Mesendoderm (in vitro differentiated cells): ENCODE results near the gene SLC35F3.

Experiments
- DNase-seq: peaks from one replicate; pipeline ENCODE4 v3.0.0; 2013
- H2AK5ac ChIP-seq: 2 replicates; pipeline ENCODE4 v1.6.1; 2013; ENCODE audit warnings: low read length, inconsistent platforms
- H2BK120ac ChIP-seq: 2 replicates; pipeline ENCODE4 v1.6.1; 2013; ENCODE audit warnings: low read depth, mild to moderate bottlenecking, low read length, moderate library complexity, mixed read lengths
- H2BK15ac ChIP-seq: replicated peaks from 2 replicates; pipeline ENCODE4 v1.6.1; 2013; ENCODE audit warnings: low read depth, mild to moderate bottlenecking, moderate library complexity
- H2BK5ac ChIP-seq: 2 replicates; pipeline ENCODE4 v1.6.1; 2013; ENCODE audit warnings: low read length, inconsistent platforms
- H3K18ac ChIP-seq: 2 replicates; pipeline ENCODE4 v1.6.1; 2013; ENCODE audit warnings: mild to moderate bottlenecking, low read length, mixed read lengths
- H3K23ac ChIP-seq: one replicate; pipeline ENCODE4 v1.6.1; 2013; ENCODE audit warnings: low read length
- H3K27ac ChIP-seq: 2 replicates; pipeline ENCODE4 v1.5.1; 2013; ENCODE audit warnings: low read depth, mild to moderate bottlenecking, inconsistent platforms, low read length, moderate library complexity
- H3K27me3 ChIP-seq: 2 replicates; pipeline ENCODE4 v1.6.1; 2013; ENCODE audit warnings: low read length, control low read depth, mild to moderate bottlenecking, inconsistent platforms; ENCODE audit not compliant: insufficient read depth, poor library complexity
- H3K36me3 ChIP-seq: 2 replicates; pipeline ENCODE4 v1.6.1; 2013; ENCODE audit warnings: low read length, inconsistent platforms; ENCODE audit not compliant: control insufficient read depth, insufficient read depth
- H3K4ac ChIP-seq: one replicate; pipeline ENCODE4 v1.6.1; 2013; ENCODE audit warnings: low read depth, mild to moderate bottlenecking, low read length, moderate library complexity
- H3K4me1 ChIP-seq: 2 replicates; pipeline ENCODE4 v1.6.1; 2013; ENCODE audit warnings: low read depth, low read length, inconsistent platforms; ENCODE audit not compliant: control insufficient read depth
- H3K4me2 ChIP-seq: 2 replicates; pipeline ENCODE4 v1.6.1; 2013; ENCODE audit warnings: low read length
- H3K4me3 ChIP-seq: 2 replicates; pipeline ENCODE4 v1.5.1; 2013; ENCODE audit warnings: mild to moderate bottlenecking, low read length
- H3K56ac ChIP-seq: one replicate; pipeline ENCODE4 v1.6.1; 2013; ENCODE audit warnings: low read length
- H3K79me1 ChIP-seq: 2 replicates; pipeline ENCODE4 v1.6.1; 2013; ENCODE audit warnings: low read length, inconsistent platforms
- H3K79me2 ChIP-seq: 2 replicates; pipeline ENCODE4 v1.6.1; 2013; ENCODE audit warnings: mild to moderate bottlenecking, low read length; ENCODE audit not compliant: control insufficient read depth, insufficient read depth
- H3K9ac ChIP-seq: 2 replicates; pipeline ENCODE4 v1.6.1; 2013; ENCODE audit warnings: low read length, inconsistent platforms
- H4K5ac ChIP-seq: one replicate; pipeline ENCODE4 v1.6.1; 2013; ENCODE audit warnings: low read length
- H4K8ac ChIP-seq: one replicate; pipeline ENCODE4 v1.6.1; 2013; ENCODE audit warnings: low read depth, mild to moderate bottlenecking, control low read depth, low read length, moderate library complexity
- WGBS: extraction: QIAGEN DNeasy Blood & Tissue Kit; methylation state at CpG from one replicate; pipeline ENCODE4 v1.1.7; 2013; ENCODE audit warnings: low lambda C conversion rate, missing lambda C conversion rate; ENCODE audit not compliant: insufficient coverage; ENCODE audit errors: extremely low coverage; 5-methylcytosine and 5-hydroxymethylcytosine counted together

Gene SLC35F3

DNA sequence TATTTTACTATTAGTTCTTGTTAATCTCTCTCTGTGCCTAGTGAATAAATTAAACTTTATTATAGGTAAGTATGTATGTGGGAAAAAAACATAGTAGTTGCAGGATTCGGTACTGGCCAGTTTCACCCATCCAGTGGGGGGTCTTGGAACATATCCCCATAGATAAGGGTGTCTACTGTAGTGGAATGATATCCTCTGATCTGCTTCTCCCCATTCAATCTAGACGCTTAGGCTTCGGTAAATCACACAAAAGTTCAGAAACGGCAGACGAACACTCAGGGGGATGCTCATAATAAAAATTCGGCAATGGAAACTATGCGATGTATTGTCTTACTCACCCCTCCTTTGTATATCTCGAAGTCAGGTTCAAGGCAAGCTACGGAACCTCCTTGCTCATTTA lies 235.9 kb downstream of the SLC35F3 start:
- Histone ChIP-seq H3K23ac (no peak overlapping the region), H2AK5ac (no peak overlapping the region), H3K56ac (no peak overlapping the region), H3K4me3 (no peak overlapping the region), H3K79me1 (no peaks in the 10 kb centered on the region), H3K36me3 (no peaks in the 10 kb centered on the region), H3K27me3 (no peaks in the 10 kb centered on the region), H2BK15ac (no peak overlapping the region), H2BK5ac (no peak overlapping the region), H4K8ac (no peak overlapping the region), H3K18ac (no peak overlapping the region), H3K79me2 (no peaks in the 10 kb centered on the region), H4K5ac (no peak overlapping the region), H3K9ac (no peak overlapping the region), H3K27ac (no peak overlapping the region), H2BK120ac (no peak overlapping the region), H3K4ac (no peak overlapping the region), H3K4me2 (no peak overlapping the region), H3K4me1 (no peaks in the 10 kb centered on the region)
- DNase-seq, result no peak
- no CpG with 5 or more reads among the region's 9 CpGs for WGBS

DNA sequence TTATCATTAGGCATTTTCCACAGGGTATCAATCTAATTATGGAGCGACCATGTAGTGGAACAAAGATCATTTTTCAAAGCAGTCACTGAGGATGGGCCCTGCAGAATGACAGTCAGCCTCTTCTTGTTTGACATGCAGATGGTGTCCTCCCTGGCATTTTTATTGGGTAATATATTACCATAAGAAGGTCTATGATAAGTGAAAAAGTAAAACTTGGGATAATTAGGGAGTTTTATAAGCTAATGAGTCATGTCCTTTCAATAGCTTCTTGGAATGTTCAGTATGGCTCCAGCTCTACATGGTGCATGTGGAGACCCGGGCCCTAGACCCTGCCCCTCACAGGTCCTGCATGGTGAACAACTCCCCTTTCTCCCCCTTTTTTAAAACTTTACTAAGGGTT lies 236.5 kb downstream of the SLC35F3 start:
- Histone ChIP-seq H4K8ac (no peak overlapping the region), H3K4me2 (no peak overlapping the region), H3K27ac (no peak overlapping the region), H2BK5ac (no peak overlapping the region), H4K5ac (no peak overlapping the region), H3K79me2 (no peaks in the 10 kb centered on the region), H2BK15ac (no peak overlapping the region), H3K4me3 (no peak overlapping the region), H3K4me1 (no peaks in the 10 kb centered on the region), H2AK5ac (no peak overlapping the region), H3K56ac (no peak overlapping the region), H3K36me3 (no peaks in the 10 kb centered on the region), H3K9ac (no peak overlapping the region), H3K27me3 (no peaks in the 10 kb centered on the region), H3K79me1 (no peaks in the 10 kb centered on the region), H2BK120ac (no peak overlapping the region), H3K23ac (no peak overlapping the region), H3K4ac (no peak overlapping the region), H3K18ac (no peak overlapping the region)
- no peak for DNase-seq
- WGBS, result no CpG with 5 or more reads among the region's 2 CpGs

DNA sequence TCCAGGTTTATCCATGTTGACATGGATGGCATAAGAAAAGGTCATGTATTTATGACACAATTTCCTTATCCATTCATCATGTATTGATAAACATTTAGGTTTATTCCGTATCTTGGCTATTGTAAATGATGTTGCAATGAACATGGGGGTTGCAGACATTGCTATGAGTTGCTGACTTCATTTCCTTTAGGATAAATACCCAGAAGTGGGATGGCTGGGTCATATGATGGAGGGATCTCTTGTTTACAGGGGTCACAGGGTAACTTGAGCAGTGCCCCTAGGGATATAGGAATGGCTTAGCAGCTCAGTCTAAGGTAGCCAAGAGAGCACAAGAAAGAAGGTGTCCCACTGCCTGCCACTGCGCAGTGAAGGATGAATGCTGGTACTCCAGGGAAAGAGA lies 239.2 kb downstream of the SLC35F3 start:
- H2AK5ac ChIP-seq, result no peak overlapping the region
- H3K9ac ChIP-seq, result no peak overlapping the region
- H3K56ac ChIP-seq, result no peak overlapping the region
- no peak overlapping the region for H3K18ac ChIP-seq
- no peak overlapping the region for H3K4ac ChIP-seq
- no peak overlapping the region for H3K23ac ChIP-seq
- H3K27me3 ChIP-seq, result no peaks in the 10 kb centered on the region
- H3K4me2 ChIP-seq, result no peak overlapping the region
- no peak overlapping the region for H4K5ac ChIP-seq
- no peak overlapping the region for H2BK120ac ChIP-seq
- no CpG with 5 or more reads among the region's 2 CpGs for WGBS
- no peak for DNase-seq
- no peak overlapping the region for H2BK15ac ChIP-seq
- H2BK5ac ChIP-seq, result no peak overlapping the region
- no peaks in the 10 kb centered on the region for H3K79me1 ChIP-seq
- no peak overlapping the region for H3K4me3 ChIP-seq
- no peaks in the 10 kb centered on the region for H3K79me2 ChIP-seq
- H3K27ac ChIP-seq, result no peak overlapping the region
- H3K4me1 ChIP-seq, result no peaks in the 10 kb centered on the region
- H4K8ac ChIP-seq, result no peak overlapping the region
- no peaks in the 10 kb centered on the region for H3K36me3 ChIP-seq

DNA sequence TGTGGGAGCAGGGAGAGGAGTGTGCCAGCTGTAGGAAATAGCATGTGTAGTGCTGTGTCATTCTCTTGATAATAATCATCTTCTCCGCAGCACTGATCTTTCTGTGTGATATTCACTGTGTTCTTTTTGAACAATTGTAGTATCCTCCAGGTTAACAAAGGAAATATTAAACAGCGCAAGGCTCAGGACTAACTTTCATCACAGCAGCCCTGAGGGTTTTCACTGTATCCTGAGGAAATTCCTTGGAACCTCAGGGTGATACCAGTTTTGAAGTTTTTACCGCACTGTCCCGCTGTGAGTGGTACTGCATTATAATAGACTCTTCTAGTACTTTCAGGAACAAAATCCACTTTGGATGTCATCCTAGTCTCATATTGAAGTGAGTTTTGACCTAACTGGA lies 240.4 kb downstream of the SLC35F3 start:
- Histone ChIP-seq H3K4ac (no peak overlapping the region), H3K18ac (no peak overlapping the region), H3K4me3 (no peak overlapping the region), H3K9ac (no peak overlapping the region), H3K36me3 (no peaks in the 10 kb centered on the region), H3K56ac (no peak overlapping the region), H3K23ac (no peak overlapping the region), H2BK120ac (no peak overlapping the region), H3K4me2 (no peak overlapping the region), H3K4me1 (no peaks in the 10 kb centered on the region), H4K8ac (no peak overlapping the region), H3K79me1 (no peaks in the 10 kb centered on the region), H4K5ac (no peak overlapping the region), H2BK5ac (no peak overlapping the region), H3K27ac (no peak overlapping the region), H3K27me3 (no peaks in the 10 kb centered on the region), H2BK15ac (no peak overlapping the region), H3K79me2 (no peaks in the 10 kb centered on the region), H2AK5ac (no peak overlapping the region)
- no peak for DNase-seq
- no CpG with 5 or more reads among the region's 4 CpGs for WGBS

DNA sequence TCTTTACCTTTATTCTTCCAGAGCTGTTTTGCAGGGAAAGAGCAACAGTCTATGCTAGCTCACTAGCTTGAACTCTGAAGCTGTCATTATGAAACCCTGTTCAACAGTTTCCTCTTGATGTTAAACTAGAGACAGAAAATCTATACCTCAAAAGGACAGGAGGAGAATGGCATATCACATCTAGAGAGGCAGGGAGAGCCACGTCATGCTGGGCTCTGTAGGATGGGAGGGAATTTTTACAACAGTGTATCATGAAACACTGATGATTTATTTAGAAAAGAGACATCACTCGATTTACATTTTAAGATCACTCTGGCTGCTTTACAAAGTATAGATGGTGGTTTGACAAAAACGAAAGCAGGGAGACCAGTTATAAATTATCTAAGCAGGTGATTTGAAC lies 243.9 kb downstream of the SLC35F3 start:
- Histone ChIP-seq H3K4me3 (no peak overlapping the region), H2BK15ac (no peak overlapping the region), H4K8ac (no peak overlapping the region), H3K4me2 (no peak overlapping the region), H3K79me1 (no peaks in the 10 kb centered on the region), H3K56ac (no peak overlapping the region), H3K27ac (no peak overlapping the region), H2AK5ac (no peak overlapping the region), H4K5ac (no peak overlapping the region), H3K4me1 (peaks cover 3% of the 10 kb centered on the region), H3K27me3 (no peaks in the 10 kb centered on the region), H3K79me2 (no peaks in the 10 kb centered on the region), H3K36me3 (no peaks in the 10 kb centered on the region), H2BK5ac (no peak overlapping the region), H3K23ac (no peak overlapping the region), H2BK120ac (no peak overlapping the region), H3K4ac (no peak overlapping the region), H3K9ac (no peak overlapping the region), H3K18ac (no peak overlapping the region)
- WGBS, result no CpG with 5 or more reads among the region's 3 CpGs
- DNase-seq, result no peak

DNA sequence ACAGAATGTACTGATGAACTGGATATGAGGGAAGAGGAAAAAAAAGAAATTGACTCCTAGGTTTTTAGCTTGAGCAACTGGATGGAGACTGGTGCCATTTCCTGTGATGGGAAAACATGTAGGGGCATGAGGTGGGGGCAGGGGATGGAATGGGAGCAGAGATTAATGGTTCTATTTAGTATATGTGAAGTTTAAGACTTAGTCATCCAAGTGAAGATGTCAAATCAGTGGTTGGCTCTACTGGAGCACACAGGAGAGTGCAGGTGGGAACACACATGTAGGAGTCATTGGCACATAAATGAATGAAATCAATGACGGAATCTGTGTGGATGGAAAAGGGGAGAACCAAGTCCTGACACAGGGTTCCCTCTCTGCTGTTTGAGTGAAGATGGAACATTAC lies 244.3 kb downstream of the SLC35F3 start:
- no peak for DNase-seq
- no peaks in the 10 kb centered on the region for H3K36me3 ChIP-seq
- no peak overlapping the region for H2BK120ac ChIP-seq
- no peak overlapping the region for H3K4me3 ChIP-seq
- H4K8ac ChIP-seq, result no peak overlapping the region
- no peak overlapping the region for H4K5ac ChIP-seq
- H3K18ac ChIP-seq, result no peak overlapping the region
- no peak overlapping the region for H2AK5ac ChIP-seq
- no peak overlapping the region for H2BK5ac ChIP-seq
- no peaks in the 10 kb centered on the region for H3K27me3 ChIP-seq
- peaks cover 3% of the 10 kb centered on the region for H3K4me1 ChIP-seq
- H3K79me2 ChIP-seq, result no peaks in the 10 kb centered on the region
- no peak overlapping the region for H3K27ac ChIP-seq
- no peak overlapping the region for H3K4ac ChIP-seq
- no peak overlapping the region for H2BK15ac ChIP-seq
- H3K56ac ChIP-seq, result no peak overlapping the region
- no peak overlapping the region for H3K4me2 ChIP-seq
- no peaks in the 10 kb centered on the region for H3K79me1 ChIP-seq
- no peak overlapping the region for H3K23ac ChIP-seq
- H3K9ac ChIP-seq, result no peak overlapping the region
- WGBS, result no CpG with 5 or more reads among the region's 1 CpG
